HEK293 (cell line): ENCODE data around the gene TBC1D20.

Experiments used
- CTCF ChIP-seq: fragments of 450-650 bp; formaldehyde crosslinking; IDR thresholded peaks from 2 replicates; pipeline ENCODE4 v1.5.1; 2016; ENCODE audit warnings: missing biosample characterization, missing genetic modification characterization
- GFI1B ChIP-seq: fragments of 450-650 bp; formaldehyde crosslinking; IDR thresholded peaks from 2 replicates; pipeline ENCODE4 v1.5.1; 2016; ENCODE audit warnings: missing biosample characterization, missing genetic modification characterization
- PRDM4 ChIP-seq: fragments of 450-650 bp; formaldehyde crosslinking; IDR thresholded peaks from 2 replicates; pipeline ENCODE4 v1.5.1; 2017; ENCODE audit warnings: missing biosample characterization, missing genetic modification characterization
- ZNF302 ChIP-seq: fragments of 450-650 bp; formaldehyde crosslinking; IDR thresholded peaks from 2 replicates; pipeline ENCODE4 v1.5.1; 2016; ENCODE audit warnings: missing biosample characterization, missing genetic modification characterization, low read depth
- ZNF37A ChIP-seq: fragments of 450-650 bp; IDR thresholded peaks from 2 replicates; pipeline ENCODE4 v1.5.1; 2018; ENCODE audit warnings: missing biosample characterization, missing genetic modification characterization
- ZNF501 ChIP-seq: fragments of 450-650 bp; formaldehyde crosslinking; IDR thresholded peaks from 2 replicates; pipeline ENCODE4 v1.5.1; 2016; ENCODE audit warnings: missing biosample characterization, missing genetic modification characterization
- ZNF580 ChIP-seq: fragments of 450-650 bp; formaldehyde crosslinking; IDR thresholded peaks from 2 replicates; pipeline ENCODE4 v1.5.1; 2016; ENCODE audit warnings: missing biosample characterization, missing genetic modification characterization
- TF ChIP-seq, protein P1 (sequence below): fragments of 450-650 bp; formaldehyde crosslinking; IDR thresholded peaks from 2 replicates; pipeline ENCODE4 v1.5.1; 2016; ENCODE audit warnings: missing biosample characterization, missing genetic modification characterization, low read depth
- TF ChIP-seq, protein P2 (sequence below): fragments of 450-650 bp; formaldehyde crosslinking; IDR thresholded peaks from 2 replicates; pipeline ENCODE4 v1.5.1; 2016; ENCODE audit warnings: missing biosample characterization, missing genetic modification characterization, low read depth
- TF ChIP-seq, protein P3 (sequence below): sonication (generic); formaldehyde crosslinking; IDR thresholded peaks from 2 replicates; pipeline ENCODE4 v1.8.1; 2022; ENCODE audit warnings: mild to moderate bottlenecking, moderate library complexity, missing genetic modification reagents
- TF ChIP-seq, protein P4 (sequence below): fragments of 450-650 bp; formaldehyde crosslinking; IDR thresholded peaks from 2 replicates; pipeline ENCODE4 v1.5.1; 2016; ENCODE audit warnings: missing biosample characterization, missing genetic modification characterization

DNA sequence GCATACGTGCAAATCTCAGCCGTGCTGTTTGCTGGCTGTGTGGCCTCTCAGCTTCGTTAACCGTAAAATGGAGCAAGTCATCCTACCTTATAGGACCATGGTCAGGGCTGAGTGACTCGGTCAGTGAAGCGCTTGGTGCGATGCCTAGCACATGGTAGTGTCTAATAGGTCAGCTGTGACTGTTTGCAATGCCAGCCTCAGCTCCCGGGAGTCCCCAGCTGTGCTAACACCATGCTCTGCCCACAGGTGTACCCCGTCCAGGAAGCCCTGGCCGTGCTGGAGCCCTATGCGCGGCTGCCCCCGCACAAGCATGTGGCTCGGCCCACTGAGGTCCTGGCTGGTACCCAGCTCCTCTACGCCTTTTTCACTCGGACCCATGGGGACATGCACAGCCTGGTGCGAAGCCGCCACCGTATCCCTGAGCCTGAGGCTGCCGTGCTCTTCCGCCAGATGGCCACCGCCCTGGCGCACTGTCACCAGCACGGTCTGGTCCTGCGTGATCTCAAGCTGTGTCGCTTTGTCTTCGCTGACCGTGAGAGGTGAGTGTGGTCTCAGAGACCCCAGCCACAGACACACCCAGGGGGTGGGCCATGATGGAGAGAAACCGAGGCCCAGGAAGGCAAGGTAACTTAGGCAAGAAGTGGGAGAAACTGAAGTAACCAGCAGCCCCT is 71.2 kb downstream of the TBC1D20 start:
- TF ChIP-seq ZNF37A (tag by site-specific recombination) (no peak), PRDM4 (tag by site-specific recombination) (no peak), ZNF580 (tag by site-specific recombination) (no peak), CTCF (tag by site-specific recombination) (no peak), ZNF501 (tag by site-specific recombination) (no peak), GFI1B (no peak), ZNF302 (tag by site-specific recombination) (no peak)
- TF ChIP-seq, protein P1, sequence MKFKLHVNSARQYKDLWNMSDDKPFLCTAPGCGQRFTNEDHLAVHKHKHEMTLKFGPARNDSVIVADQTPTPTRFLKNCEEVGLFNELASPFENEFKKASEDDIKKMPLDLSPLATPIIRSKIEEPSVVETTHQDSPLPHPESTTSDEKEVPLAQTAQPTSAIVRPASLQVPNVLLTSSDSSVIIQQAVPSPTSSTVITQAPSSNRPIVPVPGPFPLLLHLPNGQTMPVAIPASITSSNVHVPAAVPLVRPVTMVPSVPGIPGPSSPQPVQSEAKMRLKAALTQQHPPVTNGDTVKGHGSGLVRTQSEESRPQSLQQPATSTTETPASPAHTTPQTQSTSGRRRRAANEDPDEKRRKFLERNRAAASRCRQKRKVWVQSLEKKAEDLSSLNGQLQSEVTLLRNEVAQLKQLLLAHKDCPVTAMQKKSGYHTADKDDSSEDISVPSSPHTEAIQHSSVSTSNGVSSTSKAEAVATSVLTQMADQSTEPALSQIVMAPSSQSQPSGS (tag by site-specific recombination): no peak
- TF ChIP-seq, protein P2, sequence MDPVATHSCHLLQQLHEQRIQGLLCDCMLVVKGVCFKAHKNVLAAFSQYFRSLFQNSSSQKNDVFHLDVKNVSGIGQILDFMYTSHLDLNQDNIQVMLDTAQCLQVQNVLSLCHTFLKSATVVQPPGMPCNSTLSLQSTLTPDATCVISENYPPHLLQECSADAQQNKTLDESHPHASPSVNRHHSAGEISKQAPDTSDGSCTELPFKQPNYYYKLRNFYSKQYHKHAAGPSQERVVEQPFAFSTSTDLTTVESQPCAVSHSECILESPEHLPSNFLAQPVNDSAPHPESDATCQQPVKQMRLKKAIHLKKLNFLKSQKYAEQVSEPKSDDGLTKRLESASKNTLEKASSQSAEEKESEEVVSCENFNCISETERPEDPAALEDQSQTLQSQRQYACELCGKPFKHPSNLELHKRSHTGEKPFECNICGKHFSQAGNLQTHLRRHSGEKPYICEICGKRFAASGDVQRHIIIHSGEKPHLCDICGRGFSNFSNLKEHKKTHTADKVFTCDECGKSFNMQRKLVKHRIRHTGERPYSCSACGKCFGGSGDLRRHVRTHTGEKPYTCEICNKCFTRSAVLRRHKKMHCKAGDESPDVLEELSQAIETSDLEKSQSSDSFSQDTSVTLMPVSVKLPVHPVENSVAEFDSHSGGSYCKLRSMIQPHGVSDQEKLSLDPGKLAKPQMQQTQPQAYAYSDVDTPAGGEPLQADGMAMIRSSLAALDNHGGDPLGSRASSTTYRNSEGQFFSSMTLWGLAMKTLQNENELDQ: no peak
- TF ChIP-seq, protein P3, sequence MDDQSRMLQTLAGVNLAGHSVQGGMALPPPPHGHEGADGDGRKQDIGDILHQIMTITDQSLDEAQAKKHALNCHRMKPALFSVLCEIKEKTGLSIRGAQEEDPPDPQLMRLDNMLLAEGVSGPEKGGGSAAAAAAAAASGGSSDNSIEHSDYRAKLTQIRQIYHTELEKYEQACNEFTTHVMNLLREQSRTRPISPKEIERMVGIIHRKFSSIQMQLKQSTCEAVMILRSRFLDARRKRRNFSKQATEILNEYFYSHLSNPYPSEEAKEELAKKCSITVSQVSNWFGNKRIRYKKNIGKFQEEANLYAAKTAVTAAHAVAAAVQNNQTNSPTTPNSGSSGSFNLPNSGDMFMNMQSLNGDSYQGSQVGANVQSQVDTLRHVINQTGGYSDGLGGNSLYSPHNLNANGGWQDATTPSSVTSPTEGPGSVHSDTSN (CRISPR knock-in tag): no peak
- TF ChIP-seq, protein P4, sequence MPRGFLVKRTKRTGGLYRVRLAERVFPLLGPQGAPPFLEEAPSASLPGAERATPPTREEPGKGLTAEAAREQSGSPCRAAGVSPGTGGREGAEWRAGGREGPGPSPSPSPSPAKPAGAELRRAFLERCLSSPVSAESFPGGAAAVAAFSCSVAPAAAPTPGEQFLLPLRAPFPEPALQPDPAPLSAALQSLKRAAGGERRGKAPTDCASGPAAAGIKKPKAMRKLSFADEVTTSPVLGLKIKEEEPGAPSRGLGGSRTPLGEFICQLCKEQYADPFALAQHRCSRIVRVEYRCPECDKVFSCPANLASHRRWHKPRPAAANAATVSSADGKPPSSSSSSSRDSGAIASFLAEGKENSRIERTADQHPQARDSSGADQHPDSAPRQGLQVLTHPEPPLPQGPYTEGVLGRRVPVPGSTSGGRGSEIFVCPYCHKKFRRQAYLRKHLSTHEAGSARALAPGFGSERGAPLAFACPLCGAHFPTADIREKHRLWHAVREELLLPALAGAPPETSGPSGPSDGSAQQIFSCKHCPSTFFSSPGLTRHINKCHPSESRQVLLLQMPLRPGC (tag by site-specific recombination): no peak
